Head of caudate nucleus (tissue), 42 donors: Measurements from ENCODE around the gene SYNDIG1L.

ENCODE experiments used
- DNase-seq, 42 donors: peaks; one replicate each; pipeline versions ENCODE4 v3.0.0 to v3.0.0-alpha.2; 2020 to 2021; ENCODE audit warnings: mixed read lengths in 7 of 42
- intact Hi-C: fragments of 100-400 bp; cut with DNase I; formaldehyde crosslinking; loops from one replicate; pipeline ENCODE4 v1.15.0; 2022

The SYNDIG1L gene

GRCh38 chr14:74380845-74381244, 45.2 kb downstream of the SYNDIG1L start:
- DNase-seq: no peak

GRCh38 chr14:74380172-74380571, 45.8 kb downstream of the SYNDIG1L start:
- intact Hi-C loops: no loop called here
- DNase-seq: no peak

More at GRCh38 chr14:74380845-74381244, 45.2 kb downstream of the SYNDIG1L start:
- intact Hi-C loops: no loop called here

- no peak for DNase-seq
- intact Hi-C loops: no loop called here
Measured at GRCh38 chr14:74377976-74378690, 47.9 kb downstream of the SYNDIG1L start.

GRCh38 chr14:74368441-74368840, 57.6 kb downstream of the SYNDIG1L start:
- no peak for DNase-seq
- intact Hi-C loops: no loop called here

GRCh38 chr14:74368026-74368425, 58.0 kb downstream of the SYNDIG1L start:
- DNase-seq: no peak
- intact Hi-C loops: no loop called here

- peak in 12 of 42 donors; percentile 6 to 48 (median 13) for DNase-seq
Measured at GRCh38 chr14:74364271-74364880, 61.6 kb downstream of the SYNDIG1L start.

GRCh38 chr14:74362361-74362915, 63.6 kb downstream of the SYNDIG1L start:
- intact Hi-C loops: loop anchor here (2.0 kb wide), 1 partner anchor 116 kb away; no protein-coding TSS in a partner anchor

More at GRCh38 chr14:74364271-74364880, 61.6 kb downstream of the SYNDIG1L start:
- intact Hi-C loops: no loop called here

GRCh38 chr14:74360163-74360562, 65.8 kb downstream of the SYNDIG1L start:
- intact Hi-C loops: no loop called here
- no peak for DNase-seq

More at GRCh38 chr14:74362361-74362915, 63.6 kb downstream of the SYNDIG1L start:
- DNase-seq: peak; percentile 66 to 93 (median 84)

GRCh38 chr14:74358176-74358829, 67.7 kb downstream of the SYNDIG1L start:
- intact Hi-C loops: no loop called here
- no peak for DNase-seq

- no peak for DNase-seq
- intact Hi-C loops: no loop called here
Measured at GRCh38 chr14:74357585-74357984, 68.4 kb downstream of the SYNDIG1L start.

GRCh38 chr14:74356892-74357575, 69.0 kb downstream of the SYNDIG1L start:
- DNase-seq: no peak

More at GRCh38 chr14:74356892-74357575, 69.0 kb downstream of the SYNDIG1L start:
- intact Hi-C loops: no loop called here
